ENCODE results near the gene DOK7. TPM values are rescaled to one million over a fixed set of nuclear protein-coding genes. Genes with fewer than 3 reads are reported as not detected.

The DOK7 gene
- total RNA-seq, 4 donors from 2014 or later = 0.26 to 0.45 TPM; not detected in 2

DNA sequence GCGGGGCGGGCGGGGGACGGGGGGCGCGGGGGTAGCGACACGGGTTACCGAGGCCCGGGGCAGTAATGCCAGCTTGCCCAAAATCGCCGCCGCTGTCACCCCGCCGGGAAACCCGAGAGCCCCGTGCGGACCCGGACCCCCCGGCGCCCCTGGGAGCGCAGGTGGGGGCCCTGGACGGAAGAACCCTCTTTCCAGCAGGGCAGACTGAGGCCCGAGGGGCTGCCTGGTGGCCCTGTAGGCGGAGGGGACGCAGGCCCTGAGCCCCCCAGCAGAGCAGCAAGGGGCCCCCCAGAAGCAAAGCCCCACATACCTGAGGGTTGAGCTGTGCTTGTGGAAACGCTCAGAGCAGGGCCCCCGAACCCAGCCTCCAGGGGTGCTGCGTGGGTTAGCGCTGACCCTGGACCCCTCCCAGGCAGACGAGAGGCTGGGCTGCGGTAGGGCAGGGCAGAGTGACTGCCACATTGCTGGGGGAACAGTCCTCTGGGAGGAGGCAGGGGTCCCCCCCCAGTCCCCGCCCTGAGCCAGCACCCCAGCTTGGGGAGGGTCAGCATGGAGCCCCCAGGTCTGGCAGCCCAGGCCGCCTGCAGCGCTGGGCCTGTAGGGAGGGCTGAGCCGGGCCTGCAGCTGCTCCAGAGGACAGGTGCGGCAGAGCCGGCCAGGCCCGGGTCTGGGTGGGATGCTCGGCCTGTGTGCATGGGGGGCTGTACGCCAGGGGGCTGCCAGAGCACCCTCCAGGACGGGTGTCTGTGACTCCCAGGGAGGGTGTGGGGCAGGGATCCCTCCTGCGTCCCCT, 646 bp downstream of the DOK7 start:
- peaks cover 10 to 33% (median 16%) of the 10 kb centered on the region in 3 donors for H3K4me1 ChIP-seq
- intact Hi-C loops (cut with DNase I) = no loop called here
- WGBS, 2 donors = no CpG with 5 or more reads among the region's 43 CpGs
- peaks cover 0 to 76% (median 10%) of the 10 kb centered on the region in 4 donors for H3K27me3 ChIP-seq
- DNase-seq = no peak
- no peak overlapping the region for H3K27ac ChIP-seq
- no peaks in the 10 kb centered on the region for H3K36me3 ChIP-seq
- peak overlapping the region; percentile 29 to 66 (median 40) for H3K4me3 ChIP-seq
- TF ChIP-seq POLR2A (IDR thresholded peaks at IDR 0.05) = no peak
- no peak for TF ChIP-seq CTCF (IDR thresholded peaks at IDR 0.05)
- H3K9me3 ChIP-seq = no peaks in the 10 kb centered on the region

- Histone ChIP-seq H3K36me3 (no peaks in the 10 kb centered on the region), H3K4me3 (no peak overlapping the region), H3K27ac (no peak overlapping the region), H3K9me3 (no peaks in the 10 kb centered on the region), H3K4me1 (peaks cover 10 to 33% (median 16%) of the 10 kb centered on the region in 3 donors), H3K27me3 (peaks cover 0 to 80% (median 10%) of the 10 kb centered on the region in 4 donors)
- WGBS, 2 donors = no CpG with 5 or more reads among the region's 15 CpGs
- DNase-seq = no peak
- intact Hi-C loops (cut with DNase I) = no loop called here
- TF ChIP-seq POLR2A (IDR thresholded peaks at IDR 0.05) (no peak), CTCF (IDR thresholded peaks at IDR 0.05) (no peak)
Measured at GRCh38 chr4:3464349-3464905, 1.3 kb downstream of the DOK7 start.

- Histone ChIP-seq H3K4me3 (no peak overlapping the region), H3K27me3 (peaks cover 0 to 81% (median 10%) of the 10 kb centered on the region in 4 donors), H3K9me3 (no peaks in the 10 kb centered on the region), H3K36me3 (no peaks in the 10 kb centered on the region), H3K27ac (no peak overlapping the region), H3K4me1 (peaks cover 10 to 33% (median 16%) of the 10 kb centered on the region in 3 donors)
- intact Hi-C loops (cut with DNase I) = no loop called here
- TF ChIP-seq POLR2A (IDR thresholded peaks at IDR 0.05) (no peak), CTCF (IDR thresholded peaks at IDR 0.05) (no peak)
- WGBS, 2 donors = 84 to 95% methylated on average over 12 to 18 of the region's 21 CpGs
- no peak for DNase-seq
Measured at GRCh38 chr4:3464911-3465697, 2.0 kb downstream of the DOK7 start.

DNA sequence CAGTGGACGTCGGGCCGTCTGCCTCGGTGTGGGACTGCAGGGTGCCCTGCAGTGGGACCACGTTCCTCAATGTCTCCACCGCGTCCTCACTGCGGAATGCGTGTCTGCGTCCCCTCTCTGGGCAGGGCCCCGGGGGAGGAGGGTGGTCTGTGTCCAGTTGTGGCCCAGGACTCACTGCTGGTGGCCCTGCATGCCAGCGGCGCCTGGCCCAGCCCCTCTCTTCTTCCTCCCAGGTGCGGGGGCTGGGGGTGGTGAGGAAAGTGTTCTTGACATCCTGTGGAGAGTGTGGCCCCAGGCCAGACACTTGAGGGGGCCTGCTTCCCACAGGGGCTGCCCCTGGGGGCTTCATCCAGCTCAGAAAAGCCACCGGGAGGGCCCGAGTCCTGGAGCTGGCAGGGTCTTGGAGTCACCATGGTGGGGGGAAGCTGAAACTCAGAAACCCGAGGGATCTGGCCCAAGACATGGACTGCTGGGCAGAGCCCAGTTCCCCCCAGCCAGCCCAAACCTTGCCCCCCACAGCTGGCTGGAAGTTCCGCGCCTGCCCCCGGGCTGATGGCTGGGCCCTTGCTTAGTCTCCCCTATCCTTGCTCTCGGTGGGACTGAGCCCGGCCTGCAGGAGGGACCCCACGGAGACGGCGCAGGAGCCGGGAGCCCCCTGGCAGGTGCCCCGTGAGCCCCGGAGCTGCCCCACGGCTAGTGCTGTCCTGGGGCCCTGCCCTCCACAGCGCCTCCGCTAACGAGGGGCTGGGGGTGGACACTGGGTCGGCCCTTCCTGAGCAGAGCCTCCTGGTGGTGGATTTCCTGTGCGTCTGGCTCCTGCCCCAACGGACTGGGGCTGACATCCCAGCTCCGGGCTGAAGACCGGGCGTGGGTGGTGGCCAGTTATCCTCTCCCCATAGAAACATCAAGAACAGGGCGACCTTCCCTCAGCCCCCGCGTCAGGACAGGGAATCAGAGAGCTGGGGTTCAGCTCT, 2.9 kb downstream of the DOK7 start:
- H3K36me3 ChIP-seq = no peaks in the 10 kb centered on the region
- WGBS, 2 donors = no CpG with 5 or more reads among the region's 41 CpGs
- H3K4me1 ChIP-seq = peaks cover 10 to 35% (median 16%) of the 10 kb centered on the region in 3 donors
- intact Hi-C loops (cut with DNase I) = no loop called here
- no peak for DNase-seq
- H3K4me3 ChIP-seq = no peak overlapping the region
- H3K27ac ChIP-seq = no peak overlapping the region
- no peaks in the 10 kb centered on the region for H3K9me3 ChIP-seq
- TF ChIP-seq CTCF (IDR thresholded peaks at IDR 0.05) (no peak), POLR2A (IDR thresholded peaks at IDR 0.05) (no peak)
- peaks cover 0 to 81% (median 10%) of the 10 kb centered on the region in 4 donors for H3K27me3 ChIP-seq
